IPS-NIHi7 (cell line): Measurements from ENCODE around the gene RBMY1B.
"Not testable (repeated sequence)": the region's sequence is repeated elsewhere in the genome, so short reads cannot be mapped to it uniquely, and the experiment has no call there.

ENCODE experiments used
- DNase-seq: peaks from one replicate; pipeline ENCODE4 v3.0.0; 2012; ENCODE audit warnings: mixed read lengths; ENCODE audit errors: extremely low spot score

RBMY1B gene

DNA sequence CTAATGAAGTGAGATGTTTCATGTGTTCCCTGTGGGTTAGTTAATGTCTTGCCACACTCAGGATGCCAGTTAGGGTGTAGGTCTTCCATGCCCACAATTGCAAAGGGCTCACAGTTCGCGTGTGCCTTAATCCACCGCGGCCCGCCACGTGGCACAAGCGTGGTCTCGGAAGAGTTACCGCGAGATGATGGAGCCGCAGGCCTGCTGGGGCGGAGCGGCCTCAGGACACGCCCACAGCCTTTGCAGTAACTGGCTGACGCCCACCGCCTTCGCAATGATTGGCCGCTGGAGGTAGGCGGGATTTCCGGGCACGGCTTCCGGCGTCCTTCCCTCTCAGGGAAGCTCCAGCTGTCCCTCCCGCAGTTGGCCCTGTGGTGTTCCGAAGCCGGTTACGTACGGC, at the start of gene RBMY1B:
RBMY1B (plus strand) TSS at position 301 of the 400 bp plus-strand sequence. CDS start 2,013 bp downstream, outside the sequence.
- DNase-seq, result not testable (repeated sequence)

DNA sequence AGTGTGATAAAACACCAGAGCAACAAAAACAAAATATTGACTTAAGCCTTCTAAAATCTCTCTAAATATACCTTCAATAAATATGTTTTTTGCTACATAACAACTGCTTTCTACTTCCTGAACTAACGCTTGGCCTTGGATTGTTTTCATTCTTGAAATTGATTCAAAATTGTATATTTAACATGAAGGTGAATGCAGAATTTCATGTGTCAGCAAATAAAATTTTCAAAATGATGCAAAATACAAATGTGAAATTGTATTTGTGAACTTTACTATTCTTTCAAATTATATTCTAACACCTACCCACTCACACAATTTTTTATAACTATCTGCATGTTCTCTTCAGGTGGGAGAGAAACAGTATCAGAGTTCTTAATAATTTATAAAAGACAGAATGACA, 48.2 kb upstream of the RBMY1B start:
- DNase-seq, result not testable (repeated sequence)

GRCh38 chrY:21482967-21483366, 28.2 kb upstream of the RBMY1B start:
- DNase-seq, result no peak

- DNase-seq, result not testable (repeated sequence)
These were observed 23.4 kb downstream of the RBMY1B start, which contains the start of gene RBMY1A1 for GRCh38 chrY:21534579-21534978. Gene RBMY1A1 (plus strand): TSS chrY:21534879. CDS start chrY:21536892, 2,013 bp downstream.

DNA sequence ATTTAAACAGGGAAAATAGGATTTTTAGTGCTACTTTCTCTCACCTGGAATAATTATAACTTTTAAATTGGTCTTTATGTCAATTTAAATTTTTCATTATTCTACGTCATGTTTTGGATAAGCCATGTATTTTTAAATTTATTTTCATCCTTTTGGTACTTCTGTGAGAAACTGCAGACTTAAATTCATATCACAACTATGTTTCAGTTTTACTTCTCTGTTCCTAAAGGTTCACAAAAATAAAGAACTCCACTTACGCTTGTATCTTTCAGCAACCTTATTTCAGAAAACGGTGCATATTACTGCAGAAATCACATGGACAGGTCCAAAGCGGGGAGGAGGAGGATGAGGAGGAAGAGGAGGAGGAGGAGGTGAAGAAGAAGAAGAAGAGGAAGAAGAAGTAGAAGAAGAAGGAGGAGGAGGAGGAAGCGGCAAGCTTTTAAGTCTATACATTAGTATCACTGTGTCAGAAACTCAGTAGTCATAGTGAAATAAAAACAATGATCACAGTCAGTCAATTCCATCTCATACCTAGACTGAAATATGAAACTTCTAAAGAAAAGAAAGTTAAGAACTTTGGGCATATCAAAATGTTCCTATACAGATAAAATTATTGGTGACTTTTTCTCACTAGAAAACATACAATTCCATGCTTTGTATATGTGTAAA, 48.3 kb downstream of the RBMY1B start:
- not testable (repeated sequence) for DNase-seq
